Left kidney (tissue), 2 donors: ENCODE data around the gene F11R. TPM values are rescaled to one million over a fixed set of nuclear protein-coding genes. Genes with fewer than 3 reads are reported as not detected.
"Not testable (repeated sequence)": the region's sequence is repeated elsewhere in the genome, so short reads cannot be mapped to it uniquely, and the experiment has no call there.

Source experiments
- DNase-seq: peaks from one replicate; pipeline ENCODE4 v3.0.0-alpha.2; 2013
- polyA plus RNA-seq: library from polyadenylated mRNA; unstranded; fragments of 120-200 nt; gene quantifications from one replicate; pipeline ENCODE4 v1.2.1, GENCODE V29; 2013; ENCODE audit not compliant: insufficient read length

The F11R gene
- polyA plus RNA-seq, 1 donor = 97.2 TPM

- no peak for DNase-seq
These were observed 47.5 kb downstream of the F11R start for GRCh38 chr1:160973491-160973890.

- no peak for DNase-seq
These were observed 48.0 kb downstream of the F11R start for GRCh38 chr1:160972939-160973338.

GRCh38 chr1:160971618-160972056, 49.3 kb downstream of the F11R start:
- no peak for DNase-seq

- DNase-seq = no peak
These were observed 57.4 kb downstream of the F11R start for GRCh38 chr1:160963521-160963920.

- DNase-seq = no peak
These were observed 59.5 kb downstream of the F11R start for GRCh38 chr1:160961419-160961818.

- DNase-seq = no peak
These were observed 64.0 kb downstream of the F11R start for GRCh38 chr1:160956966-160957365.

GRCh38 chr1:160954158-160955104, 66.5 kb downstream of the F11R start, which contains the start of gene ITLN2:
TSS of gene ITLN2 (minus strand) at chr1:160954809. CDS start at chr1:160954741, 68 bp downstream.
- no peak for DNase-seq

GRCh38 chr1:160953030-160953429, 67.9 kb downstream of the F11R start:
- DNase-seq = no peak

GRCh38 chr1:160952129-160952510, 68.8 kb downstream of the F11R start:
- no peak for DNase-seq

GRCh38 chr1:160951443-160952128, 69.4 kb downstream of the F11R start:
- peak; percentile 58 for DNase-seq

- no peak for DNase-seq
These were observed 70.3 kb downstream of the F11R start for GRCh38 chr1:160950657-160951056.

GRCh38 chr1:160949881-160950280, 71.1 kb downstream of the F11R start:
- no peak for DNase-seq

GRCh38 chr1:160949216-160949880, 71.6 kb downstream of the F11R start:
- not testable (repeated sequence) for DNase-seq

- not testable (repeated sequence) for DNase-seq
These were observed 73.7 kb downstream of the F11R start for GRCh38 chr1:160947174-160947759.

- DNase-seq = not testable (repeated sequence)
These were observed 75.1 kb downstream of the F11R start for GRCh38 chr1:160945881-160946280.

Other genes with a start within 250 kb of the F11R start
- 0.32 TPM for gene LY9, start 225.0 kb downstream of the F11R start, polyA plus RNA-seq
- 0.15 TPM for gene CD244, start 158.3 kb downstream of the F11R start, polyA plus RNA-seq
- 1.6 TPM for gene ITLN1, start 136.0 kb downstream of the F11R start, polyA plus RNA-seq
- not detected for gene ITLN2, start 66.3 kb downstream of the F11R start, polyA plus RNA-seq
- gene TSTD1, start 17.8 kb upstream of the F11R start, polyA plus RNA-seq = 44.4 TPM
- 67.9 TPM for gene USF1, start 24.8 kb upstream of the F11R start, polyA plus RNA-seq
- 2.2 TPM for gene ARHGAP30, start 48.7 kb upstream of the F11R start, polyA plus RNA-seq
- gene NECTIN4, start 68.4 kb upstream of the F11R start, polyA plus RNA-seq = 4.0 TPM
- gene KLHDC9, start 77.2 kb upstream of the F11R start, polyA plus RNA-seq = 15.0 TPM
- gene PFDN2, start 96.9 kb upstream of the F11R start, polyA plus RNA-seq = 61.2 TPM
- gene NIT1, start 97.0 kb upstream of the F11R start, polyA plus RNA-seq = 50.5 TPM
- gene DEDD, start 111.5 kb upstream of the F11R start, polyA plus RNA-seq = 57.2 TPM
- 142 TPM for gene UFC1, start 132.8 kb upstream of the F11R start, polyA plus RNA-seq
- gene USP21, start 138.3 kb upstream of the F11R start, polyA plus RNA-seq = 58.3 TPM
- 46.6 TPM for gene PPOX, start 145.3 kb upstream of the F11R start, polyA plus RNA-seq
- gene B4GALT3, start 156.4 kb upstream of the F11R start, polyA plus RNA-seq = 36.8 TPM
- 1.4 TPM for gene ADAMTS4, start 177.9 kb upstream of the F11R start, polyA plus RNA-seq
- 211 TPM for gene NDUFS2, start 181.2 kb upstream of the F11R start, polyA plus RNA-seq
- 10.8 TPM for gene FCER1G, start 194.1 kb upstream of the F11R start, polyA plus RNA-seq
- gene APOA2, start 202.5 kb upstream of the F11R start, polyA plus RNA-seq = not detected
- gene TOMM40L, start 204.9 kb upstream of the F11R start, polyA plus RNA-seq = 14.4 TPM
- 3.6 TPM for gene NR1I3, start 217.1 kb upstream of the F11R start, polyA plus RNA-seq
- 1.2 TPM for gene PCP4L1, start 237.6 kb upstream of the F11R start, polyA plus RNA-seq